ENCODE data around the gene PLPP4. TPM values are rescaled to one million over a fixed set of nuclear protein-coding genes. Genes with fewer than 3 reads are reported as not detected.

PLPP4 gene
- total and polyA plus RNA-seq, 2 of the 13 experiments (the other 11 are each of a cell fraction or from before 2014, with no cell fraction given): not detected

- Histone ChIP-seq H3K9me3 (ENCODE audit: low read length) (no peaks in the 10 kb centered on the region), H4K20me1 (ENCODE audit: insufficient read depth, low read length) (no peaks in the 10 kb centered on the region), H2AFZ (ENCODE audit: low read length) (no peak overlapping the region), H3K4me2 (ENCODE audit: low read depth, low read length) (no peak overlapping the region), H3K4me1 (ENCODE audit: insufficient read depth, low read length) (no peaks in the 10 kb centered on the region), H3K27me3 (ENCODE audit: control insufficient read depth in 1 of 2, insufficient read depth in 2 of 2, low read length in 2 of 2) (no peaks in the 10 kb centered on the region; a peak in 2 of 5 replicates), H3K27ac (ENCODE audit: extremely low read length, insufficient read depth, low read length) (no peak overlapping the region), H3K9ac (ENCODE audit: insufficient read depth, low read depth, low read length) (no peak overlapping the region), H3K4me3 (replicated peaks in 1 of 3; ENCODE audit: insufficient read depth in 1 of 3, low read depth in 2 of 3, low read length in 3 of 3) (no peak overlapping the region), H3K36me3 (replicated peaks in 1 of 2; ENCODE audit: control insufficient read depth in 1 of 2, insufficient read depth in 2 of 2, low read length in 2 of 2) (no peaks in the 10 kb centered on the region), H3K79me2 (ENCODE audit: insufficient read depth, low read length) (no peaks in the 10 kb centered on the region)
- FAIRE-seq: no peak
- DNase-seq (ENCODE audit: low spot score): no peak
- TF ChIP-seq ZNF326 (CRISPR knock-in tag; IDR thresholded peaks at IDR 0.05; ENCODE audit: borderline replicate concordance): no peak
- TF ChIP-seq MBNL3 (CRISPR knock-in tag; conservative IDR thresholded peaks at IDR 0.05): no peak
- TF ChIP-seq ZNF788 (CRISPR knock-in tag; IDR thresholded peaks at IDR 0.05; ENCODE audit: borderline replicate concordance): no peak
- TF ChIP-seq, protein P1, sequence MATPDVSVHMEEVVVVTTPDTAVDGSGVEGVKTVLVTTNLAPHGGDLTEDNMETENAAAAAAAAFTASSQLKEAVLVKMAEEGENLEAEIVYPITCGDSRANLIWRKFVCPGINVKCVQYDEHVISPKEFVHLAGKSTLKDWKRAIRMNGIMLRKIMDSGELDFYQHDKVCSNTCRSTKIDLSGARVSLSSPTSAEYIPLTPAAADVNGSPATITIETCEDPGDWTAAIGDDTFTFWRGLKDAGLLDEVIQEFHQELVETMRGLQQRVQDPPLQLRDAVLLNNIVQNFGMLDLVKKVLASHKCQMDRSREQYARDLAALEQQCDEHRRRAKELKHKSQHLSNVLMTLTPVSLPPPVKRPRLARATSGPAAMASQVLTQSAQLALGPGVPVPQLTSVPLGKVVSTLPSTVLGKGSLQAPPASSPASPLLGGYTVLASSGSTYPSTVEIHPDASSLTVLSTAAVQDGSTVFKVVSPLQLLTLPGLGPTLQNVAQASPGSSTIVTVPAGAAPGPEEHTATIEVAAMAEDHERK (CRISPR knock-in tag; IDR thresholded peaks at IDR 0.05; ENCODE audit: low read depth): no peak
- no peak for TF ChIP-seq KMT2A (CRISPR knock-in tag; IDR thresholded peaks at IDR 0.05)
- TF ChIP-seq ZNF232 (CRISPR knock-in tag; IDR thresholded peaks at IDR 0.05; ENCODE audit: borderline replicate concordance): no peak
- TF ChIP-seq, protein P2, sequence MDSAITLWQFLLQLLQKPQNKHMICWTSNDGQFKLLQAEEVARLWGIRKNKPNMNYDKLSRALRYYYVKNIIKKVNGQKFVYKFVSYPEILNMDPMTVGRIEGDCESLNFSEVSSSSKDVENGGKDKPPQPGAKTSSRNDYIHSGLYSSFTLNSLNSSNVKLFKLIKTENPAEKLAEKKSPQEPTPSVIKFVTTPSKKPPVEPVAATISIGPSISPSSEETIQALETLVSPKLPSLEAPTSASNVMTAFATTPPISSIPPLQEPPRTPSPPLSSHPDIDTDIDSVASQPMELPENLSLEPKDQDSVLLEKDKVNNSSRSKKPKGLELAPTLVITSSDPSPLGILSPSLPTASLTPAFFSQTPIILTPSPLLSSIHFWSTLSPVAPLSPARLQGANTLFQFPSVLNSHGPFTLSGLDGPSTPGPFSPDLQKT (CRISPR knock-in tag; IDR thresholded peaks at IDR 0.05; ENCODE audit: borderline replicate concordance): no peak
- TF ChIP-seq, protein P3, sequence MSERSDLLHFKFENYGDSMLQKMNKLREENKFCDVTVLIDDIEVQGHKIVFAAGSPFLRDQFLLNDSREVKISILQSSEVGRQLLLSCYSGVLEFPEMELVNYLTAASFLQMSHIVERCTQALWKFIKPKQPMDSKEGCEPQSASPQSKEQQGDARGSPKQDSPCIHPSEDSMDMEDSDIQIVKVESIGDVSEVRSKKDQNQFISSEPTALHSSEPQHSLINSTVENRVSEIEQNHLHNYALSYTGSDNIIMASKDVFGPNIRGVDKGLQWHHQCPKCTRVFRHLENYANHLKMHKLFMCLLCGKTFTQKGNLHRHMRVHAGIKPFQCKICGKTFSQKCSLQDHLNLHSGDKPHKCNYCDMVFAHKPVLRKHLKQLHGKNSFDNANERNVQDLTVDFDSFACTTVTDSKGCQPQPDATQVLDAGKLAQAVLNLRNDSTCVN (CRISPR knock-in tag; IDR thresholded peaks at IDR 0.05; ENCODE audit: borderline replicate concordance): no peak
- TF ChIP-seq ZNF660 (CRISPR knock-in tag; IDR thresholded peaks at IDR 0.05; ENCODE audit: borderline replicate concordance, low read depth): no peak
- no peak for TF ChIP-seq FOXJ3 (CRISPR knock-in tag; IDR thresholded peaks at IDR 0.05; ENCODE audit: borderline replicate concordance)
- no peak for TF ChIP-seq ZNF136 (CRISPR knock-in tag; IDR thresholded peaks at IDR 0.05; ENCODE audit: low read depth)
- in situ Hi-C loops (cut with HindIII; ENCODE audit: extremely low pct_ligation_motif_present, low pct_unique_long_range_greater_than_20kb) (no loop called here), intact Hi-C loops (cut with micrococcal nuclease; ENCODE audit: unreplicated experiment) (no loop called here)
- ChIA-PET CTCF (ENCODE audit: low intra/inter-chr PET ratio, low total read pairs) (no interaction called here), POLR2A (no interaction called here)
- WGBS (ENCODE audit: low lambda C conversion rate): 0% methylated on average over 4 of the region's 4 CpGs
- ATAC-seq: no peak
- BruUV-seq (replicated peaks): no TSS peak
Measured at GRCh38 chr10:120473593-120473992, 16.6 kb downstream of the PLPP4 start.

Measured in HepG2 (cell line).